HepG2 (cell line): ENCODE data around the gene KCNN2. TPM values are rescaled to one million over a fixed set of nuclear protein-coding genes. Genes with fewer than 3 reads are reported as not detected.

Source experiments
- ATAC-seq: fragments of 200-7000 bp; cut with Tn5 transposase; 3 replicates; pipeline ENCODE4 v1.9.1; 2020; ENCODE audit warnings: mild to moderate bottlenecking, moderate library complexity
- BruUV-seq: library from RNA; stranded (reverse); fragments of 400-500 nt; replicated peaks from 2 replicates; lab custom pipeline; 2021; lab: Mats Ljungman, UMichigan
- CTCF ChIA-PET: fragments of 300-600 bp; formaldehyde crosslinking; extraction: SDS; loops from one replicate; lab custom pipeline; 2021; ENCODE audit warnings: low total read pairs, inconsistent platforms, low intra/inter-chr PET ratio; lab: Yijun Ruan, JAX
- POLR2A ChIA-PET: fragments of 350-600 bp; sonication (Branson Sonifier 250); formaldehyde crosslinking; loops from one replicate; lab custom pipeline; 2020; ENCODE audit warnings: antibody characterized with exemption, inconsistent platforms; lab: Yijun Ruan, JAX
- DNase-seq: peaks from one replicate; pipeline ENCODE4 v3.0.0-alpha.2; 2015; ENCODE audit warnings: low spot score
- FAIRE-seq: peaks from 3 replicates; lab custom pipeline; 2011; peaks lifted over from hg19 to GRCh38; lab: Jason Lieb, UNC
- H2AFZ ChIP-seq: one replicate; pipeline ENCODE4 v1.6.1; 2011; ENCODE audit warnings: low read length, inconsistent platforms
- H3K27ac ChIP-seq: fragments of 300-600 bp; 3 replicates; pipeline ENCODE4 v1.8.0; 2011; ENCODE audit warnings: mixed run types, mild to moderate bottlenecking, mixed read lengths, low read length, inconsistent platforms; ENCODE audit not compliant: insufficient read depth; ENCODE audit errors: extremely low read length
- H3K27me3 ChIP-seq, 2 experiments: fragments of 200-600 bp in 1 of 2; 2 replicates in 1 of 2; 3 replicates in 1 of 2; pipeline versions ENCODE4 v1.6.0 to v1.8.0; 2011; ENCODE audit warnings: low read length in 2 of 2, mild to moderate bottlenecking in 2 of 2, moderate library complexity in 2 of 2, inconsistent platforms in 1 of 2; ENCODE audit not compliant: insufficient read depth in 2 of 2, control insufficient read depth in 1 of 2
- H3K36me3 ChIP-seq, 2 experiments: fragments of 200-600 bp in 1 of 2; replicated peaks in 1 of 2; 2 replicates in 1 of 2; 3 replicates in 1 of 2; pipeline versions ENCODE4 v1.5.1 to v1.8.0; 2011; ENCODE audit warnings: low read length in 2 of 2, inconsistent platforms in 1 of 2; ENCODE audit not compliant: insufficient read depth in 2 of 2, control insufficient read depth in 1 of 2
- H3K4me1 ChIP-seq: 2 replicates; pipeline ENCODE4 v1.5.1; 2012; ENCODE audit warnings: low read length, inconsistent platforms; ENCODE audit not compliant: insufficient read depth
- H3K4me2 ChIP-seq: 2 replicates; pipeline ENCODE4 v1.6.0; 2011; ENCODE audit warnings: low read depth, low read length, inconsistent platforms
- H3K4me3 ChIP-seq, 3 experiments: fragments of 200-600 bp in 1 of 3; sonication (generic), shearing (Covaris generic) in 1 of 3; replicated peaks in 1 of 3; 2 replicates each; pipeline ENCODE4 v1.5.1; 2011 to 2016; ENCODE audit warnings: low read length in 3 of 3, inconsistent platforms in 2 of 3, low read depth in 2 of 3, mild to moderate bottlenecking in 2 of 3, control low read depth in 1 of 3, mixed read lengths in 1 of 3; ENCODE audit not compliant: insufficient read depth in 1 of 3
- H3K79me2 ChIP-seq: one replicate; pipeline ENCODE4 v1.6.1; 2011; ENCODE audit warnings: low read length, inconsistent platforms; ENCODE audit not compliant: insufficient read depth
- H3K9ac ChIP-seq: 2 replicates; pipeline ENCODE4 v1.6.0; 2011; ENCODE audit warnings: mild to moderate bottlenecking, low read depth, low read length, inconsistent platforms; ENCODE audit not compliant: insufficient read depth
- H3K9me3 ChIP-seq: 2 replicates; pipeline ENCODE4 v1.5.1; 2012; ENCODE audit warnings: mild to moderate bottlenecking, low read length
- H4K20me1 ChIP-seq: 2 replicates; pipeline ENCODE4 v1.6.0; 2011; ENCODE audit warnings: inconsistent platforms, mild to moderate bottlenecking, low read length, moderate library complexity; ENCODE audit not compliant: insufficient read depth
- FIP1L1 ChIP-seq: fragments of 200-400 bp; formaldehyde crosslinking; IDR thresholded peaks from 2 replicates; pipeline ENCODE4 v1.6.1; 2018; ENCODE audit warnings: low read depth, mild to moderate bottlenecking, low read length, moderate library complexity, borderline replicate concordance; ENCODE audit not compliant: insufficient read depth
- FOXA3 ChIP-seq: IDR thresholded peaks from 2 replicates; pipeline ENCODE4 v1.6.1; 2016; ENCODE audit warnings: missing genetic modification reagents, missing compliant biosample characterization
- FOXJ3 ChIP-seq: sonication (generic); formaldehyde crosslinking; IDR thresholded peaks from 2 replicates; pipeline ENCODE4 v1.4.0; 2020; ENCODE audit warnings: missing genetic modification reagents, mild to moderate bottlenecking, borderline replicate concordance
- HMGA1 ChIP-seq: sonication (generic); formaldehyde crosslinking; conservative IDR thresholded peaks from 2 replicates; pipeline ENCODE4 v1.4.0; 2020; ENCODE audit warnings: missing genetic modification reagents
- NCOA2 ChIP-seq: sonication (generic); formaldehyde crosslinking; IDR thresholded peaks from 2 replicates; pipeline ENCODE4 v1.8.0; 2022; ENCODE audit warnings: inconsistent platforms
- SAFB2 ChIP-seq: sonication (generic); formaldehyde crosslinking; IDR thresholded peaks from 2 replicates; pipeline ENCODE4 v1.5.1; 2020; ENCODE audit warnings: missing genetic modification reagents, low read depth, mild to moderate bottlenecking, borderline replicate concordance
- SRSF1 ChIP-seq: fragments of 200-400 bp; formaldehyde crosslinking; optimal IDR thresholded peaks from 2 replicates; pipeline ENCODE3; 2017; ENCODE audit warnings: mild to moderate bottlenecking, low read depth, low read length, moderate library complexity
- TFDP1 ChIP-seq: IDR thresholded peaks from 2 replicates; pipeline ENCODE4 v1.6.1; 2016; ENCODE audit warnings: missing compliant biosample characterization, missing genetic modification reagents, borderline replicate concordance
- ZNF570 ChIP-seq: sonication (generic); formaldehyde crosslinking; IDR thresholded peaks from 2 replicates; pipeline ENCODE4 v1.4.0; 2020; ENCODE audit warnings: mild to moderate bottlenecking, missing genetic modification reagents, borderline replicate concordance
- ZNF839 ChIP-seq: sonication (generic); formaldehyde crosslinking; IDR thresholded peaks from 2 replicates; pipeline ENCODE4 v1.4.0; 2020; ENCODE audit warnings: missing genetic modification reagents, mild to moderate bottlenecking, borderline replicate concordance
- ZSCAN5A ChIP-seq: sonication (generic); formaldehyde crosslinking; IDR thresholded peaks from 2 replicates; pipeline ENCODE4 v1.8.0; 2022; ENCODE audit warnings: mild to moderate bottlenecking, missing genetic modification reagents, borderline replicate concordance
- WGBS: methylation state at CpG from one replicate; pipeline ENCODE4 v1.1.6; 2017; ENCODE audit warnings: low lambda C conversion rate; 5-methylcytosine and 5-hydroxymethylcytosine counted together
- in situ Hi-C: cut with HindIII; loops from 2 replicates; pipeline ENCODE4 v1.10.0; 2017; ENCODE audit warnings: low pct_unique_long_range_greater_than_20kb; ENCODE audit not compliant: extremely low pct_ligation_motif_present
- intact Hi-C: fragments of 100-400 bp; cut with micrococcal nuclease; formaldehyde crosslinking; loops from one replicate; pipeline ENCODE4 v1.10.0; 2022; ENCODE audit not compliant: unreplicated experiment
- polyA plus RNA-seq, 8 experiments: library from polyadenylated mRNA; depleted of rRNA in 3 of 8; stranded (reverse) in 7 of 8; unstranded in 1 of 8; fragments of >200 nt; fragmentation: Illumina TruSeq in 4 of 8; extraction: Trizol in 4 of 8; gene quantifications; 2 replicates each; pipeline versions ENCODE4 v1.2.1 to v1.2.3, GENCODE V29; 2011 to 2016; ENCODE audit warnings: low read depth in 4 of 8, missing spikeins in 1 of 8, mixed read lengths in 1 of 8; ENCODE audit not compliant: insufficient read depth in 1 of 8
- total RNA-seq, 5 experiments: library from RNA; depleted of rRNA; stranded (reverse); fragments of >200 nt; fragmentation: Illumina TruSeq; extraction: Trizol; gene quantifications; 2 replicates each; pipeline ENCODE4 v1.2.3, GENCODE V29; 2016; ENCODE audit warnings: low read depth in 1 of 5

The KCNN2 gene
- total and polyA plus RNA-seq, 2 of the 13 experiments (the other 11 are each of a cell fraction or from before 2014, with no cell fraction given), result not detected

- FAIRE-seq (no peak), ATAC-seq (no peak), DNase-seq (no peak)
- no peak overlapping the region for H3K4me3 ChIP-seq
- no peaks in the 10 kb centered on the region for H3K9me3 ChIP-seq
- H3K79me2 ChIP-seq, result no peaks in the 10 kb centered on the region
- ChIA-PET CTCF (no interaction called here), POLR2A (no interaction called here)
- H3K9ac ChIP-seq, result no peak overlapping the region
- no TSS peak for BruUV-seq
- WGBS, result 0% methylated on average over 1 of the region's 1 CpG
- no peaks in the 10 kb centered on the region for H4K20me1 ChIP-seq
- TF ChIP-seq ZNF570 (CRISPR knock-in tag), result no peak
- no peak for TF ChIP-seq HMGA1 (CRISPR knock-in tag)
- TF ChIP-seq FOXJ3, result no peak
- no peak for TF ChIP-seq TFDP1 (CRISPR knock-in tag)
- no peak for TF ChIP-seq SRSF1
- no peak for TF ChIP-seq ZNF839 (CRISPR knock-in tag)
- no peak overlapping the region for H2AFZ ChIP-seq
- no peaks in the 10 kb centered on the region for H3K27me3 ChIP-seq
- H3K36me3 ChIP-seq, result no peaks in the 10 kb centered on the region
- no peaks in the 10 kb centered on the region for H3K4me1 ChIP-seq
- no peak overlapping the region for H3K4me2 ChIP-seq
- no peak overlapping the region for H3K27ac ChIP-seq
- intact Hi-C loops, result no loop called here
- in situ Hi-C loops, result no loop called here
These were observed 42.6 kb upstream of the KCNN2 start for GRCh38 chr5:114319236-114319635.

GRCh38 chr5:114319821-114320220, 42.0 kb upstream of the KCNN2 start:
- Histone ChIP-seq H3K9ac (no peak overlapping the region), H4K20me1 (no peaks in the 10 kb centered on the region), H3K4me1 (no peaks in the 10 kb centered on the region), H3K27me3 (no peaks in the 10 kb centered on the region), H3K4me2 (no peak overlapping the region), H3K79me2 (no peaks in the 10 kb centered on the region), H3K27ac (no peak overlapping the region), H2AFZ (no peak overlapping the region), H3K9me3 (no peaks in the 10 kb centered on the region), H3K4me3 (no peak overlapping the region), H3K36me3 (no peaks in the 10 kb centered on the region)
- in situ Hi-C loops, result no loop called here
- CTCF ChIA-PET, result no interaction called here
- no peak for FAIRE-seq
- POLR2A ChIA-PET, result no interaction called here
- WGBS, result 0% methylated on average over 1 of the region's 1 CpG
- no TSS peak for BruUV-seq
- no peak for DNase-seq
- intact Hi-C loops, result no loop called here
- ATAC-seq, result no peak
- TF ChIP-seq ZSCAN5A (CRISPR knock-in tag) (no peak), FIP1L1 (no peak), NCOA2 (CRISPR knock-in tag) (no peak), SAFB2 (CRISPR knock-in tag) (no peak), FOXA3 (CRISPR knock-in tag) (no peak)
